ENCODE data around the gene TNFRSF6B. TPM values are rescaled to one million over a fixed set of nuclear protein-coding genes. Genes with fewer than 3 reads are reported as not detected.

Gene TNFRSF6B
- total and polyA plus RNA-seq, 4 donors, result 1.6 to 195 (median 32.7) TPM

DNA sequence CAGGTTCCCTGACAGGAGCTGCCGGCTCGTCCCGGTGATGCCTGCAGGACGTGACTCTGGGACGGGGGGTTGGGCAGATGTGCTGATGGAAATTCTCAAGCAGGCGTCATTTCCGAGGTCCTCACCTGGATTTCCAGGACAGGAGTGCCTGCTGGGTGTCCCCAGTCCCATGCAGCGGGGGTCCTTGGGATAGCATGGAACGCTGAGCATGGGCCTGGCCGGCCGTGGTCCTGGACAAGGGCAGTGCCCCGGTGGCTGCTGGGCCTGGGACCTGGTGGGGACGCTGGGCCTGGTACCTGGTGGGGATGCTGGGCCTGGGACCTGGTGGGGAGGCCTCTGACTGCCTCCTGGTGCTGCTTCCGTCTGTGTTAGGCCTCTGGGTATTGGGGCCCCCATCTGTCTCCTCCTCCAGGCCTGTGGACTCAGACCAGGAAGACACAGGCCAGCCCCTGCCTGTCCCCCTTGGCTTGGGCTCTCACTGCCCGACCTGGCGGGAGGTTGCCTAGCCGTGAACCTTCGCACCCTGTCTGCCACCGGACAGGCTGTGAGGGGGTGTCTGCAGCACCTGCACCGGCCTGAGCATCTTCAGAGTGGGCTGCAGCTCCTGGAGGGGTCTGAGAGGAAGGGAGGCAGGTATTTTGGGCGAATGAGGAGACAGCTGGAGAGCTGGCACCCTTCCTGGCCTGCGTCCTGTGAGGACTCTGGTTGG lies 32.2 kb upstream of the TNFRSF6B start:
- Histone ChIP-seq H3K9me3 (ENCODE audit: control insufficient read depth in 4 of 4, insufficient read depth in 3 of 4, low read length in 3 of 4) (no peaks in the 10 kb centered on the region), H3K36me3 (ENCODE audit: control insufficient read depth in 4 of 4, insufficient read depth in 4 of 4, low read length in 4 of 4) (peaks cover 0 to 68% (median 24%) of the 10 kb centered on the region in 4 donors), H3K9ac (ENCODE audit: insufficient read depth in 1 of 2, low read length in 2 of 2) (no peak overlapping the region), H3K27ac (ENCODE audit: low read depth in 1 of 2, low read length in 1 of 2) (no peak overlapping the region), H3K4me1 (ENCODE audit: control insufficient read depth in 5 of 5, insufficient read depth in 5 of 5, low read length in 5 of 5) (peaks cover 0 to 4% (median 2%) of the 10 kb centered on the region in 5 donors), H3K4me3 (no peak overlapping the region), H3K27me3 (ENCODE audit: control insufficient read depth in 3 of 3, insufficient read depth in 3 of 3, low read length in 2 of 3) (no peaks in the 10 kb centered on the region)
- no peak for TF ChIP-seq CTCF (IDR thresholded peaks at IDR 0.05; ENCODE audit: control extremely low read depth, extremely low read depth)
- DNase-seq (no peak), ATAC-seq (ENCODE audit: insufficient read depth, low FRiP score) (no peak)
- WGBS, 2 donors, result 93 to 94% methylated on average over 20 to 22 of the region's 22 CpGs

DNA sequence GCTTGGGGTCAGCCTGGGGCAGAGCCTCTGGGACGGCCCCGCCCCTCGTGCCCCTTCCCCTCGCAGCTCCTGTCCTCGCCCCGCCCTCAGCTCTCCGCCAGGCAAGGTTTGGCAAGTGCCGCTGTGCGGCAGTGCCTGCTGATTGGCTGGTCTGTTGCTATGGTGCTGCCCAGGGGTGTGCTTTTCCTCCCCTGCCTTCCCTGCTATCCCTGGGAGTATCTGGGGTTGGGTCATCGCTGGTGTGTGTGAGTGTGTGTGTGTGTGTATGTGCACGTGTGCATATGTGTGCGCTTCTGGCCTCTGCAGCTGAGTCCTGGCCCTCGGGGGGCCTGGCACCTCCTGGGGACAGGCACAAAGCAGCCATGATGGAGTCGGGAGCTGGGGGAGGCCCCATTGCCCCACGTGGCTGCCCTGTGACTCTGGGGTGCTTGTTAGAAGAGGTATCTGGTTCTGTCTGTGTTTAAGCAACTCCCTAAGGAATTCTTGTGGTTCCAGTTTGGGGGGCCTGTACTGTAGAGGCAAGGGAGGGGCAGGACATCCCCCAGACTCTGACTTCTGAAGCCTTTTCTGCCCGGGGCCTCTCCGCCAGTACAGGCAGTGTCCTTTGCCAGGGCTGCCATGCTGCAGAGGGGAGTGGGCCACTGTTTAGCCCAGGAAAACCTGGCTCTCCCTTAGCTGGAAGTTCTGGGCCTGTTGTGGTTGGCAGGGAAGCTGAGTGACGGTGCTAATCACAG lies 31.4 kb upstream of the TNFRSF6B start:
- Histone ChIP-seq H3K4me1 (ENCODE audit: control insufficient read depth in 5 of 5, insufficient read depth in 5 of 5, low read length in 5 of 5) (no peaks in the 10 kb centered on the region), H3K9ac (ENCODE audit: insufficient read depth in 1 of 2, low read length in 2 of 2) (no peak overlapping the region), H3K27ac (ENCODE audit: low read depth in 1 of 2, low read length in 1 of 2) (no peak overlapping the region), H3K4me3 (no peak overlapping the region), H3K9me3 (ENCODE audit: control insufficient read depth in 4 of 4, insufficient read depth in 3 of 4, low read length in 3 of 4) (no peaks in the 10 kb centered on the region), H3K36me3 (ENCODE audit: control insufficient read depth in 4 of 4, insufficient read depth in 4 of 4, low read length in 4 of 4) (peaks cover 0 to 68% (median 23%) of the 10 kb centered on the region in 4 donors), H3K27me3 (ENCODE audit: control insufficient read depth in 3 of 3, insufficient read depth in 3 of 3, low read length in 2 of 3) (no peaks in the 10 kb centered on the region)
- no peak for DNase-seq
- WGBS, 2 donors, result 82 to 85% methylated on average over 15 to 18 of the region's 18 CpGs
- ATAC-seq (ENCODE audit: insufficient read depth, low FRiP score), result no peak
- no peak for TF ChIP-seq CTCF (IDR thresholded peaks at IDR 0.05; ENCODE audit: control extremely low read depth, extremely low read depth)

- Histone ChIP-seq H3K4me3 (no peak overlapping the region), H3K9ac (ENCODE audit: insufficient read depth in 1 of 2, low read length in 2 of 2) (no peak overlapping the region)
- no peak for DNase-seq
Observed at GRCh38 chr20:63665708-63666107, 30.7 kb upstream of the TNFRSF6B start.

More at GRCh38 chr20:63665708-63666107, 30.7 kb upstream of the TNFRSF6B start:
- H3K36me3 ChIP-seq (ENCODE audit: control insufficient read depth in 4 of 4, insufficient read depth in 4 of 4, low read length in 4 of 4), result peaks cover 0 to 69% (median 23%) of the 10 kb centered on the region in 4 donors
- no peaks in the 10 kb centered on the region for H3K4me1 ChIP-seq (ENCODE audit: control insufficient read depth in 5 of 5, insufficient read depth in 5 of 5, low read length in 5 of 5)
- TF ChIP-seq CTCF (IDR thresholded peaks at IDR 0.05; ENCODE audit: control extremely low read depth, extremely low read depth), result no peak
- H3K27ac ChIP-seq (ENCODE audit: low read depth in 1 of 2, low read length in 1 of 2), result no peak overlapping the region
- no peaks in the 10 kb centered on the region for H3K27me3 ChIP-seq (ENCODE audit: control insufficient read depth in 3 of 3, insufficient read depth in 3 of 3, low read length in 2 of 3)
- WGBS, 2 donors, result 82 to 94% methylated on average over 14 of the region's 14 CpGs
- H3K9me3 ChIP-seq (ENCODE audit: control insufficient read depth in 4 of 4, insufficient read depth in 3 of 4, low read length in 3 of 4), result no peaks in the 10 kb centered on the region
- ATAC-seq (ENCODE audit: insufficient read depth, low FRiP score), result no peak
